HFF-Myc (cell line): ENCODE results near the gene BRD9.
"Not testable (repeated sequence)": the region's sequence is repeated elsewhere in the genome, so short reads cannot be mapped to it uniquely, and the experiment has no call there.

Experiments used
- DNase-seq: peaks from one replicate; pipeline ENCODE4 v3.0.0-alpha.2; 2011; ENCODE audit warnings: low read depth; ENCODE audit errors: extremely low read depth
- H3K4me3 ChIP-seq: replicated peaks from 2 replicates; pipeline ENCODE4 v1.5.1; 2011; ENCODE audit warnings: low read depth, mild to moderate bottlenecking, control low read depth, low read length
- TF ChIP-seq, protein P1 (sequence below): IDR thresholded peaks from 2 replicates; pipeline ENCODE4 v1.5.1; 2012; ENCODE audit warnings: mild to moderate bottlenecking, low read depth, low read length, control low read depth; ENCODE audit errors: missing control alignments

BRD9 gene

DNA sequence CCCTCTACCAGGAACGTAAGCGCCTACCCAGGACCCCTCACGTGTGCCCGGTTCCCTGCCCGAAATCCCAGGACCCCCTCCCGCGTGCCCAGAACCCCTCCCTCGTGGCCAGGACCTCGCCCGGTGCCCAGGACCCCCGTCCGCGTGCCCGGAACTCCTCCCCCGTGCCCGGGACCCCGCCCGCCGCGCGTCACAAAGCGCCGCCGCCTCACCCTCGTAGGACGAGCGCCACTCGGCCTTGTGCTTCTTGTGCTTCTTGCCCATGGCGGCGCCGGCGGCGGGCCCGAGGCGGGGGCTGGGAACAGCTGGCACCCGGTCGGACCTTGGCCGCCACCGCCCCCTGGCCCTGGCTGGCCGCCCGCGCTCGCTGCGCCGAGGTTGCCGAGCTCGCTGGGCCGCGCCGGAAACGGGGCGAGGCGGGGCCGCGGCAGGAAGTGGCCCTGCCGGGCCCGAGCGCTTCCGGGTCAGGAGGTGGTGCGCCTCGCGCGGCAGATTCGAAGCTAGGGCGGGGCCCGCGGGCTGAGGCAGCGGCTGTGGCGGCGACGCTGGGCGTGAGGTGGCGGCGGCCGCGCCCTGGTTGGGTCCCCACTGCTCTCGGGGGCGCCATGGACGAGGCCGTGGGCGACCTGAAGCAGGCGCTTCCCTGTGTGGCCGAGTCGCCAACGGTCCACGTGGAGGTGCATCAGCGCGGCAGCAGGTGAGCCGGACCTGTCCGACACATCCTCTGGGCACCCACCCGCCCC, at the start of gene BRD9, which contains the start of gene TRIP13:
BRD9 (minus strand) TSS at position 408 of the 743 bp plus-strand sequence; CDS start at position 264, 144 bp downstream.
TRIP13 (plus strand) TSS at position 491 of the 743 bp plus-strand sequence; CDS start at position 606, 115 bp downstream.
- TF ChIP-seq, protein P1, sequence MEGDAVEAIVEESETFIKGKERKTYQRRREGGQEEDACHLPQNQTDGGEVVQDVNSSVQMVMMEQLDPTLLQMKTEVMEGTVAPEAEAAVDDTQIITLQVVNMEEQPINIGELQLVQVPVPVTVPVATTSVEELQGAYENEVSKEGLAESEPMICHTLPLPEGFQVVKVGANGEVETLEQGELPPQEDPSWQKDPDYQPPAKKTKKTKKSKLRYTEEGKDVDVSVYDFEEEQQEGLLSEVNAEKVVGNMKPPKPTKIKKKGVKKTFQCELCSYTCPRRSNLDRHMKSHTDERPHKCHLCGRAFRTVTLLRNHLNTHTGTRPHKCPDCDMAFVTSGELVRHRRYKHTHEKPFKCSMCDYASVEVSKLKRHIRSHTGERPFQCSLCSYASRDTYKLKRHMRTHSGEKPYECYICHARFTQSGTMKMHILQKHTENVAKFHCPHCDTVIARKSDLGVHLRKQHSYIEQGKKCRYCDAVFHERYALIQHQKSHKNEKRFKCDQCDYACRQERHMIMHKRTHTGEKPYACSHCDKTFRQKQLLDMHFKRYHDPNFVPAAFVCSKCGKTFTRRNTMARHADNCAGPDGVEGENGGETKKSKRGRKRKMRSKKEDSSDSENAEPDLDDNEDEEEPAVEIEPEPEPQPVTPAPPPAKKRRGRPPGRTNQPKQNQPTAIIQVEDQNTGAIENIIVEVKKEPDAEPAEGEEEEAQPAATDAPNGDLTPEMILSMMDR: no peak
- DNase-seq: no peak
- H3K4me3 ChIP-seq: peak within 1 kb of the TSS; percentile 98

DNA sequence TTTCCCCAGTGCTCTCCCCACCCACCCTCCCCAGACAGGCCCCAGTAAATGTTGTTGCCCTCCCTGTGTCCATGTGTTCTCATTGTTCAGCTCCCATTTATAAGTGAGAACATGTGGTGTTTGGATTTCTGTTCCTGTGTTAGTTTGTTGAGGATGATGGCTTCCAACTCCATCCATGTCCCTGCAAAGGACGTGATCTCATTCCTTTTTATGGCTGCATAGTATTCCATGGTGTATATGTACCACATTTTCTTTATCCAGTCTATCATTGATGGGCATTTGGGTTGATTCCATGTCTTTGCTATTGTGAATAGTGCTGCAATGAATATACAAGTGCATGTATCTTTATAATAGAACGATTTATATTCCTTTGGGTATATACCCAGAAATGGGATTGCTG, 48.1 kb upstream of the BRD9 start:
- not testable (repeated sequence) for H3K4me3 ChIP-seq, DNase-seq

DNA sequence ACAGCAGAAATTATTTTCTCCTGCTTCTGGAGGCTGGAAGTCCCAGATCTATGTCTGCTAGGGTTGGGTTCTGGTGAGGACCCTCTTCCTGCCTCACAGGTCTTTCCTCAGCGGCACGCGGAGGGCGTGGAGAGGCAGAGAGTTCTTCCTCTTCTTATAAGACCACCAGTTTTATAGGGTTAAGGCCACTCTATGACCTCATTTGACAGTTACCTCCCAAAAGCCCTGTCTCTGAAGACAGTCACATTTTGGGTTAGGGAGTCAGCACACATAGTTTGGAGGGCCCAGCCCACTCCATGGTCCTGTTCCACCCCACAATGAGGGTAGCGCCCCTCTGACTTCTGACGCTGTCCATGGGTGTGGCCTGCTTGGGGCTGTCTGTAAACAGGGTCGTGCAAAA, 46.8 kb upstream of the BRD9 start:
- TF ChIP-seq, protein P1: no peak

DNA sequence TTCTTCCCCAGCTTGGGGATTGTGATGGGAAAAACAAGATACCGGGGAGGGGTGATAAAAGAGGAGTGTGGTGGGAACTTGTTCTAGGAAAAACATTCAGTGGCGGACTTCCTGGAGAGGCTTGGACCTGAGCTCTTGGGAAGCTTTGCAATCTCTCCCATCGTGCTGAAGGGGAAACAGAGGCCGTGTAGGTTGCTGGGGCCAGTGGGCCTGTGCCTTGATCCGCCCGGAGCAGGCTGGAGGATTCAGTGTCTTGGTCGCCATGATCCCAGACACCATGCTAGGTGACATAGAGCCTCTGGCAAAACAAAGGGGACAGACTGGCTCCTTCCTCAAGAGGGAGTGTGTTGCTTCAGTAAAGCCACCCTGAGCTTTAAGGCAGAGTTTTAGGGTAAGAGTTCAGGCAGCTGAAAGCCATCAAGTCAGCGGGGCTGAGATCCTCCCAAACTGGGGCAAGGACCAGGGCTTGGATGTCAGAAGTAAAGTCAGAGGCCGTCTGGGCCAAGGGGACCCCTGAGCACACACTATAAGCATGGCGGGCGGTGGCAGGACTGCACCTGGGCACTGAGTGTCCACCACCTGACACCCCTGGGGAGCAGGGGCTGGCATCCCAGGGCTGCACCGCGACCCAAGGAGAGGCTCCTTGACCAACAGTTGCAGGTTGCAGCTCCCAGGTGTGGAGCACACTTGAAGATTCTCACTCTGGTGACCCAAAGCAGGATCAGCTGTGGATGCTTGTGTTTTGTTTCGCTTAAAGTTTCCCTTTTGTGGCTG, 44.7 kb upstream of the BRD9 start:
- no peak overlapping the region for H3K4me3 ChIP-seq
- no peak for DNase-seq
- TF ChIP-seq, protein P1: no peak

More for the DNA sequence above, 46.8 kb upstream of the BRD9 start:
- DNase-seq: no peak
- no peak overlapping the region for H3K4me3 ChIP-seq

DNA sequence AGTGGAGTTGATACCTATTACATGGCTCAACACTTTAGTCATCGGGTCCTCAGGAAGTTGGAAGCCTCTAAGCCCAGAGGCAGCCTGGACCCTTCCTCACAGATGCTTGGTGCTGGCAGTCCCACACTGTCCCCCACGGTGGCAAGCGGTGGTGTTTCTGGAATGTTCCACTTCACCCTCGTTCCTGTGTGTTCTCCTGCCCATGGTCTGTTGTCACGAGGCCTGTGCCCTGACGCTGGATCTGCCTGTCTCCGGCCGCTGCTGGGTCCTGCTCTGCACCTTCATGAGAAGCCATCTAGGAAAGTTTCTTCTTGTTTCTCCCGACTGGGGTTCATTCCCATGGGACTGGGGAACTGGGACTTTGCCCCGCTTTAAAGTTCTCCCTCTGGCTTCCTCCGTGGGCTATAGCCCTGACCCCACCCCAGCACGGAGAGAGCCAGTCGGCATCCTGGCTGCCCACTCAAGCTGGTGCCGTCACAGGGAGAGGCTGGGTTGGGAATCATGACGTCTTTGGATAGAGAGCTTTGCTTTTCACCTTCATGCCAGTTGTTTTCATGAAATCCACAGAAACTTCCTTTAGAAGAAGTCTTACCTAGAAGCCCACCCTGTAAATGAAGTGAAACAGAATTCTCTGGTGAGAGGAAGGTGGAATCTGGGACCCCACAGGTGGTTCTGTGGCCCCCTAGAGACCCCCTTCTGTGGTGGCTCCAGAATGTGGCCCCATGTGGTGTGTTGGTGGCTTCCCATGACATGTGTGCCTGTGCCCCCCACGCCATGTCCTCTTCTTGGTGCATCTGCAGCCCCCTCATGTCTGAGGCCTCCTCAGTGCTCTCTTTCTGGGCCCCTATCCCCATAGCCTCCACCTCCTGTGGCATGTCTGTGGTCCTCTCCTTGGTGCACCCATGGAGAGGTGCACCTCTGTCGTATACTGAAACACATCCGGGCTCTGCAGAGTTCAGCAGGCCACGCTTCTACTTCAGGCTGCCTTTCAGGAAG, 43.8 kb upstream of the BRD9 start:
- TF ChIP-seq, protein P1: no peak
- DNase-seq: no peak
- no peak overlapping the region for H3K4me3 ChIP-seq

DNA sequence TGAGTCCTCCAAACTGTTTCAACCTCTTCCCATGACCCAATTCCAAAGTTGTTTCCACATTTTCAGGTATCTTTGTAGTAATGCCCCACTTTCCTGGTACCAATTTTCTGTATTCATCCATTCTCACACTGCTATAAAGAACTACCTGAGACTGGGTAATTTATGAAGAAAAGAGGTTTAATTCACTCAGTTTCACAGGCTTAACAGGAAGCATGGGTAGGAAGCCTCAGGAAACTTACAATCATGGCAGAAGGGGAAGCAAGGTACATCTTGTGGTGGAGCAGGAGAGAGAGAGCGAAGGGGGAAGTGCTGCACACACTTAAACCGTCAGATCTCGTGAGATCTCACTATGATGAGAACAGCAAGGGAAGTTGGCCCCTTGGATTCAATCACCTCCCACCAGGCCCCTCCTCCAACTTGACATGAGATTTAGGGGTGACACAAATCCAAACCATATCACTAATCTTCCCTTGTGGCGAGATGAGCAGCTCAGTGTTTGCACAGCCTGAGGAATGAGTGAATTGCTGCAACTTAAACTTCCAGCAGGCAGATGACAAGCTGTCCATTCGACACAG, 43.0 kb upstream of the BRD9 start:
- H3K4me3 ChIP-seq: no peak overlapping the region
- DNase-seq: no peak
- TF ChIP-seq, protein P1: no peak

DNA sequence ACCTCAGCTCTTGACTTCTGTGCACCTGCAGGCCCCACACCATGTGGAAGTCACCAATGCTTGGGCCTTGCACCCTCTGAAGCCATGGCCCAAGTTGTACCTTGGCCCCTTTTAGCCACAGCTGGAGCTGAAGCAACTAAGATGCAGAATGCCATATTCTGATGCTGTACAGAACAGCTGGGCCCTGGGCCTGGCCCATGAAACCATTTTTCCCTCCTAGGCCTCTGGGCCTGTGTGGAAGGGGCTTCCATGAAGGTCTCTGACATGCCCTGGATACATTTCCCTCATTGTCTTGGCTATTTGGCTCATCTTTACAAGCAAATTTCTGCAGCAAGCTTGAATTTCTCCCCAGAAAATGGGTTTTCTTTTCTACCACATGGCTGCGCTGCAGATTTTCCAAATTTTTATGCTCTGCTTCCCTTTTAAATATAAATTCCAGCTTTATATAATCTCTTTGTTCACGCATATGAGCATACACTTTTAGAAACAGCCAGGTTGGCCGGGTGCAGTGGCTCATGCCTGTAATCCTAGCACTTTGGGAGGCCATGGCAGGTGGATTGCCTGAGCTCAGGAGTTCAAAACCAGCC, 41.9 kb upstream of the BRD9 start:
- H3K4me3 ChIP-seq, DNase-seq: not testable (repeated sequence)

DNA sequence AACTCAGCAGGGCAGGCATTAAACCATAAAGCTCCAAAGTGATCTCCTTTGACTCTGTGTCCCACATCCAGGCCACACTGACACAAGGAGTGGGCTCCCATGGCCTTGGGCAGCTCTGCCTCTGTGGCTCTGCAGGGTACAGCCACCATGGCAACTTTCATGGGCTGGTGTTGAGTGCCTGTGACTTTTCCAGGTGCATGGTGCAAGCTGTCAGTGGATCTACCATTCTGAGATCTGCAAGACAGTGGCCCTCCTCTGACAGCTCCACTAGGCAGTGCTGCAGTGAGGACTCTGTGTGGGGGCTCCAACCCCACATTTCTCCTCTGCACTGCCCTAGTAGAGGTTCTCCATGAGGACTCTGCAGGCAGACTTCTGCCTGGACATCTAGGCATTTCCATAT, 41.4 kb upstream of the BRD9 start:
- not testable (repeated sequence) for DNase-seq, H3K4me3 ChIP-seq
